Neuron (in vitro differentiated cells): ENCODE measurements around the gene PCNX3.

Experiments
- H2AFZ ChIP-seq: one replicate; pipeline ENCODE4 v1.6.1; 2013; ENCODE audit warnings: low read depth, mild to moderate bottlenecking, inconsistent platforms, low read length, moderate library complexity
- H3K27me3 ChIP-seq: one replicate; pipeline ENCODE4 v1.6.1; 2013; ENCODE audit warnings: low read length; ENCODE audit not compliant: insufficient read depth
- H3K36me3 ChIP-seq: one replicate; pipeline ENCODE4 v1.6.1; 2013; ENCODE audit warnings: low read length; ENCODE audit not compliant: insufficient read depth
- H3K4me1 ChIP-seq: one replicate; pipeline ENCODE4 v1.6.1; 2013; ENCODE audit warnings: low read length; ENCODE audit not compliant: insufficient read depth
- H3K4me3 ChIP-seq: 2 replicates; pipeline ENCODE4 v1.5.1; 2013; ENCODE audit warnings: mild to moderate bottlenecking, low read length, moderate library complexity
- H3K9me3 ChIP-seq: one replicate; pipeline ENCODE4 v1.6.1; 2013; ENCODE audit warnings: low read length

Gene PCNX3

GRCh38 chr11:65646288-65646957 lies 30.8 kb downstream of the PCNX3 start:
- Histone ChIP-seq H3K36me3 (peaks cover 3% of the 10 kb centered on the region), H2AFZ (no peak overlapping the region), H3K9me3 (no peaks in the 10 kb centered on the region), H3K4me3 (no peak overlapping the region), H3K4me1 (no peaks in the 10 kb centered on the region), H3K27me3 (no peaks in the 10 kb centered on the region)

DNA sequence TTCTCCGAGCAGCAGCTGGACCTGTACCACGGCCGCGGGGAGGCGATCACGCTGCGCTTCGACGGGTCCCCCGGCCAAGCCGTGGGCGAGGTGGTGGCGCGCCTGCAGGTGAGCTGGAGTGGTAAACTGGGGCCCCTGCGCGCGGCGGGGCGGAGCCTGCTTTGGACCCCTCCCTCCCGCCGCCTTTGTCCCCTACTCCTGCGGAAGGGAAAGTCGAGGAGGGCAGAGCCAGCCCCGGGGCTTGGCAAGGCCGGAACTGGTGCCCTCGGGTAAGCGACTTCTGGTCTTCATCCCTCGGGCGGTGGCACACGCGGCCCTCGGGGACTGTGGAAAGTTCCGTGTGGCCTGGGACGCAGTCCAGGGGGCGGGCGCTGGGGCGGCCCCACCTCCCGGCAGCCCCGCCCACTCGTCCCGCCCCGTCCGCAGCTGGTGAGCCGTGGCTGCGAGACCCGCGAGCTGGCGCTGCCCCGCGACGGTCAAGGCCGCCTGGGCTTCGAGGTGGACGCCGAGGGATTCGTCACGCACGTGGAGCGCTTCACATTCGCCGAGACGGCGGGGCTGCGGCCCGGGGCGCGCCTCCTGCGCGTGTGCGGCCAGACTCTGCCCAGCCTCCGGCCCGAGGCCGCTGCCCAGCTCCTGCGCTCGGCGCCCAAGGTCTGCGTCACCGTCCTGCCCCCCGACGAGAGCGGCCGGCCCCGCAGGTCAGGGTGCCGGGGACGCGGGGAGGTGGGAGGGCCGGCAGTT lies 31.6 kb downstream of the PCNX3 start:
- Histone ChIP-seq H3K36me3 (peaks cover 3% of the 10 kb centered on the region), H3K4me1 (peaks cover 5% of the 10 kb centered on the region), H2AFZ (no peak overlapping the region), H3K4me3 (no peak overlapping the region), H3K27me3 (no peaks in the 10 kb centered on the region), H3K9me3 (no peaks in the 10 kb centered on the region)

GRCh38 chr11:65648997-65649493 lies 33.5 kb downstream of the PCNX3 start:
- Histone ChIP-seq H3K36me3 (peaks cover 3% of the 10 kb centered on the region), H3K4me1 (peaks cover 16% of the 10 kb centered on the region), H3K27me3 (no peaks in the 10 kb centered on the region), H2AFZ (no peak overlapping the region), H3K4me3 (no peak overlapping the region), H3K9me3 (no peaks in the 10 kb centered on the region)

DNA sequence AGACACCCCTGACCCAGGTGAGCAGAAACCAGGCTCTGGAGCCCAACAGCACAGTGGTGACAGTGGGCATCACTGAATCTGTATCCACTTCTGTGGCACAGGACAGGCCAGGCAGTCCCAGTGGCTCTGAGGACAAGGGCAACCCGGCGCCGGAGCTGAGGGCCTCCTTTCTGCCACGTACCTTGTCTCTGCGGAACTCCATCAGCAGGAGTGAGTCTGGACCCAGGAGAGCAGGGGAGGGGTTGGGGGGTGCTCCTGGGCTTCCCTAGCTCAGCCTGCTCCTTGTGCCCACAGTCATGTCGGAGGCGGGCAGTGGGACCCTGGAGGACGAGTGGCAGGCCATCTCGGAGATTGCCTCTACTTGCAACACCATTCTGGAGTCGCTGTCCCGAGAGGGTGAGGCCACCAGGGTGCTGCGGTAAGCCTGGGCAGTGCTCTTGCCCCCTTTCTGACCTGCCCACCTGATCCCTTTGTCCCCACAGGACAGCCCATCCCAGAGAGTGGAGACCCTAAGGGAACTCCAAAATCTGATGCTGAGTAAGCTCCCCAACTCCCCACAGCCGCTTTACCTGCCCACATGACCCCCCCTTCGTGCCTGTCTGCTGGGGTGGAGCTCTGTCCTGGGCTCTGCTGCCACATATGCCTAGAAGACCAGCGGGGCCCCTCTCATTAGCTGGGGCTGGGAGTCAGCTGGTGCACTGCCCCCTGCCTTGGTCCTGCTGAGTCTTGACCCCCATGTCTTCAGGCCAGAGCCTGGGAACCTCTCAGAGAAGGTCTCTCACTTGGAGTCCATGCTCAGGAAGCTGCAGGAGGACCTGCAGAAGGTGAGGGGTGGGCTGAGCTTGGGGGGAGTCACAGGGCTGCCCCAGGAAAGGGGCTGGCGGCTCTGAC lies 34.3 kb downstream of the PCNX3 start:
- no peaks in the 10 kb centered on the region for H3K27me3 ChIP-seq
- H2AFZ ChIP-seq: no peak overlapping the region
- peaks cover 16% of the 10 kb centered on the region for H3K4me1 ChIP-seq
- peaks cover 11% of the 10 kb centered on the region for H3K36me3 ChIP-seq
- H3K9me3 ChIP-seq: no peaks in the 10 kb centered on the region
- no peak overlapping the region for H3K4me3 ChIP-seq

DNA sequence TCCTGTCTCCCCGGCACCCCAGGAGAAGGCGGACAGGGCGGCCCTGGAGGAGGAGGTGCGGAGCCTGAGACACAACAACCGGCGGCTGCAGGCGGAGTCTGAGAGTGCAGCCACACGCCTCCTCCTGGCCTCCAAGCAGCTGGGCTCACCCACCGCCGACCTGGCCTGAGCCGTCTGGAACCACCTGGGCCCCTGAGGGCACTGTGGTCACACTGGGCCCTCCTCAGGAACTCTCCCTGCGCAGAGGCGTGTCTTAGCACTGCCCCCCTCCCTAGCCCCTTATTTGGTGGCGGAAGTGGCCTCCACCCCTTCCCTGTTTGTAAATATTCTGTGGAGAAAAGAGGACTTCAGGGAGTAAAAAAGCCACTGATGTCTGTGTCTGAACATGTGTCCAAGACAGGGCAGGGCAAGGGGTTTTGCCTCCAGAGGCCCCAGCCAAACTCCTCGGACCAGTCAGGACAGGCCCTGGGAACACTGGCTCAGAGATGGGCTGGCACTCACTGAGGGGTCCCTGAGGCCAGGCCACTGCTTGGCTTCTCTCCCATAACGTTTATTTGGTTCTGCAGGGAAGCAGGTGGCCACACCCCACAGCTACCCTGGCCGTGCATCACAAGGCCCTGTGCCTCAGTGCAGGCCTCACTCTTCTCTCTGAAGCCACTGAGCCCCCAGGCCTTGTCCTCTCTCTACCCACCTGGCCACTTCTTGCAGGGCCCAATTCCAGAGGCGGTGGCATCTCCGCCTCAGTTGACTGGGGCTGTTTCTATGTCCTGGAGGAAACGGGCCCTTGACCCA lies 35.2 kb downstream of the PCNX3 start:
- peaks cover 19% of the 10 kb centered on the region for H3K36me3 ChIP-seq
- H2AFZ ChIP-seq: no peak overlapping the region
- H3K27me3 ChIP-seq: no peaks in the 10 kb centered on the region
- no peaks in the 10 kb centered on the region for H3K9me3 ChIP-seq
- H3K4me3 ChIP-seq: no peak overlapping the region
- H3K4me1 ChIP-seq: peaks cover 16% of the 10 kb centered on the region

DNA sequence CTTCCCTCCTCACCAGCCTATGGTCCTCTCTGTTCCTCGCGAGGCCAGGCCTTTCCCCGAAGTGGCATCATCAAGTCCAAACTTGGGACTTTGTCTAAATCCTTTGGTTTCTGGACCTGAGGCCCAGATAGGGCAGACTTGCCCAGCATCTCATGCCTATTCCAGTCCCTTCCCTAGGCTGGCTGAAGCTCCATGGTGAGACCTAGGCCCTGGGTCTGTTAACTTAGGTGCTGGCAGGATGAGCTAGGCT lies 35.7 kb downstream of the PCNX3 start:
- Histone ChIP-seq H3K4me1 (peaks cover 16% of the 10 kb centered on the region), H3K4me3 (no peak overlapping the region), H3K27me3 (no peaks in the 10 kb centered on the region), H3K9me3 (no peaks in the 10 kb centered on the region), H3K36me3 (peaks cover 24% of the 10 kb centered on the region), H2AFZ (no peak overlapping the region)

GRCh38 chr11:65651589-65652510 lies 36.3 kb downstream of the PCNX3 start:
- Histone ChIP-seq H3K4me1 (peaks cover 16% of the 10 kb centered on the region), H2AFZ (no peak overlapping the region), H3K36me3 (peaks cover 27% of the 10 kb centered on the region), H3K9me3 (no peaks in the 10 kb centered on the region), H3K27me3 (no peaks in the 10 kb centered on the region), H3K4me3 (peak overlapping the region; percentile 58)

DNA sequence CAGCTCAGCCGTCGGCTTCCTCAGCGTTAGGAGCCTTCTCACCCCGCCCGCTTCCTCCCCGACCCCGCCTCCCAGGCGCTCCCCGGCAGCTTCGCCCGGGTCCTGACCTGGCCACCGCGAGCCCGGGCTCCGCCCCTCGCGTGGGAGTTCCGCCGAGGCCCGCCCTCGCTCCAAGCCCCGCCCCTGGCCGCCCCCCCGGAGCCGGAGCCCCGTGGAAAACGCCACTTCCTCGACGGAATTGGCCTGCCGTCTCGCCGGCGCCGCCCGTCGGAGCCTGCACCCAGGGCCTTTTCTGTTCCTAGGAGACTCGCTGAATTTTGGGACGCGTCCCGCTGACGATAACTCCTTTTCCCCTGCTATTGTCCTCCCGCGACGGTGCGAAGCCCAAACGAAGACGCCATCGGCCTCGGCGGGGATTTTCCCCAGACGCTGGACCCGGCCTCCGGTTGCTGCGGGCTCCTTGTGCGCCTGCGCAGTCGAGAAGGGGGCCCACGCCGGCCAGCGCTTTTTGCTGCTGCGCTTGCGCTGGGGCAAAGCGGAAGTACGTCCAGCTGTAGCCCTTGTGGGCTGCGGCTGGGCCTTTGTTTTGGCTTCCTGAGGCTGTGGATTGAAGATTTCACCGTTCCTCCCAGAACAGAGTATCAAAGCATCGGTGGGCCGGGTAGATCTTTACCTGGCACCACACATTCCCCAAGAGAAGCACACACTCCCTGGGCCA lies 37.1 kb downstream of the PCNX3 start:
- Histone ChIP-seq H3K9me3 (no peaks in the 10 kb centered on the region), H3K27me3 (no peaks in the 10 kb centered on the region), H3K4me3 (peak overlapping the region; percentile 58), H2AFZ (no peak overlapping the region), H3K4me1 (peaks cover 16% of the 10 kb centered on the region), H3K36me3 (peaks cover 35% of the 10 kb centered on the region)

DNA sequence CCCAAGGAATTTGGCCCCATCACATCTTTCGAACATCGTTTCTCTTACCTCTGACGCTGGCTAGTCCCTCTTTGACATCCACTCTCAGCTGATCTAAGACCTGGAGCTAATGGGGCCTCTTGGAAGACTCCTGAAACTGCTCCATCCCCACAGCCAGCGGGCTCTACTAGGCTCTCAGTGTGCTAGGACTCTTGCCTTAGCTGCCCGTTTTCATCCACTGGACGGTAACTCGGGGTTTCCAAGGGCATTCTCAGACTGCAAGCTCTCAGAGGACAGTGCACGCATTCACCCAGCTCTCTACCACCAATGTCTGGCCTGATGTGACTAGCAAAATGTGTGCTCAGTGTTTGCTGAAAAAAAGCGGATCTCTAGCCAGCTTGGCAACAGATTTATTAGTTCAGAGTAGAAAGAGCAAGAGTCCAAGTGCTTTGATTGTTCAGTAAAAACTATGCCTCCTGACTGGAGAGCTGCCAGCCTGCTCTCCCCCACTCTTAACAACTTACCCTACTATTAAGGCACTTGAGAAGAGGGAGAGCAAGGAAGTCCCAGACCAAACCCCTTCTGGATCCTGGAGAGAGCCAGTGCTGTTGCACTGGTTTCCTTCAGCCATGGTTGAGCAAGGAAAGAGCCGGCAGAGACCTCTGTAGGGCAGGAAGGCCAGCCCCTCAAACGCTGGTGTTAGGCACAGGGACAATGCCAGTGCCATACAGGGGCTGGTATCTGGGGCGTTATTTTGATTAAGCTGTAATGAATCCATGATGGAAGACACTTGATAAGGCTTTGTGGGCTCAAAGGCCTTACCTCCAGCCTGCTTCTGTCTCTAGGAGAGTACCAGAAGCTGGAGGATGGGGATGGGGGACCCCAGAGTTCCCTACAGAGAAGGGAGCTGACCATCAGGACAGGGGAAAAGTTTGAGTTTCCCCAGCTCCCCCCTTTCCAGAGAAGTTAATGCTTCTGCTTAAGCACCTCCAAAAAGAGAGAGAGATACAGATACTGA lies 38.0 kb downstream of the PCNX3 start:
- peaks cover 44% of the 10 kb centered on the region for H3K36me3 ChIP-seq
- no peaks in the 10 kb centered on the region for H3K27me3 ChIP-seq
- H3K4me1 ChIP-seq: peaks cover 16% of the 10 kb centered on the region
- H2AFZ ChIP-seq: no peak overlapping the region
- peak overlapping the region; percentile 58 for H3K4me3 ChIP-seq
- H3K9me3 ChIP-seq: no peaks in the 10 kb centered on the region

DNA sequence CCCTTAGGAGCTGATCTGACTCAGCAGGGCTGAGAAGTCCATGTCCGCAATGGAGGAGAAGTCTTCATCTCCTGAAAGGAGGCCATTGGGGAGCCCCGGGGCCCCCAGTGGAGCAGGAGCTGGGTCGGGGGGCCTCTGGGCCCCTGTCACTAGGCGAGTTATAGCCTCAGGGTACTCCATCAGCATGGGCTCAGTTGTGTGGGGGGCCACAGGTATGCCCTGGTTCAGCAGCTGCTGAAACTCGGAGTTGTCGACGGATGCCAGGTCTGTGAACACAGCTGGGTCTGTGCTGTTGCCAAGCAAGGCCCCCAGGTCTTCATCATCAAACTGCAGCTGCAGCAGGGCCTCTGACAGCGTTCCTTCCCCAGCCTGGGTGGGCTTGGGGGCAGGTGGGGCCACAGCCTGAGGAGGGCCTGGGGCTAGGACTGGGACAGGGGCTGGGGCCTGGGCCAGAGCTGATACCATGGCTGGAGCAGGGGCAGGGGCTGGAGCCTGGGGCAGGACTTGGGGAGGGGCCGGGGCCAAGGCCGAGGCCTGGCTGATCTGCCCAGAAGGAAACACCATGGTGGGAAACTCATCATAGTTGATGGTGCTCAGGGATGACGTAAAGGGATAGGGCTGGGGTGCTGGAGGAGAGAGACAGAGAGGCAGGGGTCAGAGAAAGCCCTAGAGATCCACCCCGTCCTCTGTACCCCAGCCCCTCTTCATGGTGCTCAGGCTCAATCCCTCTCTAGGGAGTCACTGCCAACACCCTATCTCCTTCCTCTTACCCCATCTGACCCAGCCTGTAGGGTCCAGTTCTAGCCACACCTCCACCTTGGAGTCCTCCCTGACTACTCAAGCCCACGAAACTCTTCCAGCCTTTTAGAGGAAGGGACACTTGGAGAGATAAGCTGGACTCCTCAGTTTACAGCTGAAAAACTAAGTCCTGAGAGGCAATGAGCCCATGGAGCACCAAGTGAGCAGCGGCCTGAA lies 39.1 kb downstream of the PCNX3 start:
- Histone ChIP-seq H3K9me3 (no peaks in the 10 kb centered on the region), H3K4me1 (peaks cover 16% of the 10 kb centered on the region), H3K27me3 (no peaks in the 10 kb centered on the region), H2AFZ (no peak overlapping the region), H3K36me3 (peaks cover 53% of the 10 kb centered on the region), H3K4me3 (no peak overlapping the region)
